Frontal cortex (tissue), 4 donors: ENCODE measurements around the gene AP1B1. TPM values are rescaled to one million over a fixed set of nuclear protein-coding genes. Genes with fewer than 3 reads are reported as not detected.
"Not testable (repeated sequence)": the region's sequence is repeated elsewhere in the genome, so short reads cannot be mapped to it uniquely, and the experiment has no call there.

Experiments used
- DNase-seq, 2 donors: peaks; one replicate each; pipeline ENCODE4 v3.0.0; 2012; ENCODE audit warnings: low spot score in 2 of 2
- FAIRE-seq: peaks from 2 replicates; lab custom pipeline; 2012; peaks lifted over from hg19 to GRCh38; lab: Jason Lieb, UNC
- total RNA-seq: library from RNA; depleted of rRNA; stranded (reverse); fragments of >200 nt; gene quantifications from one replicate; pipeline ENCODE4 v1.2.3, GENCODE V29; 2014
- donor health status: control.
- donor health status: control.
- donor health status: control.

AP1B1 gene
- total RNA-seq, 1 donor from 2014 or later = 44.8 TPM

- no peak for FAIRE-seq
- DNase-seq = no peak
Observed at GRCh38 chr22:29353860-29354259, 34.5 kb downstream of the AP1B1 start.

- no peak for FAIRE-seq
- DNase-seq = no peak
Observed at GRCh38 chr22:29353286-29353685, 35.1 kb downstream of the AP1B1 start.

GRCh38 chr22:29352778-29353177 is 35.6 kb downstream of the AP1B1 start:
- no peak for DNase-seq
- no peak for FAIRE-seq

- FAIRE-seq = no peak
- DNase-seq = no peak
Observed at GRCh38 chr22:29351891-29352290, 36.5 kb downstream of the AP1B1 start.

GRCh38 chr22:29351042-29351441 is 37.3 kb downstream of the AP1B1 start:
- FAIRE-seq (no peak), DNase-seq (no peak)

GRCh38 chr22:29348956-29349355 is 39.4 kb downstream of the AP1B1 start:
- FAIRE-seq (no peak), DNase-seq (no peak)

- DNase-seq = no peak
- FAIRE-seq = no peak
Observed at GRCh38 chr22:29348041-29348440, 40.3 kb downstream of the AP1B1 start.

GRCh38 chr22:29346659-29347058 is 41.7 kb downstream of the AP1B1 start:
- no peak for DNase-seq
- no peak for FAIRE-seq

- FAIRE-seq = no peak
- DNase-seq = no peak
Observed at GRCh38 chr22:29345932-29346331, 42.4 kb downstream of the AP1B1 start.

GRCh38 chr22:29344889-29345288 is 43.5 kb downstream of the AP1B1 start:
- DNase-seq, FAIRE-seq: not testable (repeated sequence)

GRCh38 chr22:29344137-29344536 is 44.2 kb downstream of the AP1B1 start:
- FAIRE-seq = no peak
- DNase-seq = no peak

- no peak for FAIRE-seq
- DNase-seq = peak in 1 of 2 donors; percentile 72
Observed at GRCh38 chr22:29343313-29343805, 45.0 kb downstream of the AP1B1 start.

GRCh38 chr22:29342577-29343312 is 45.6 kb downstream of the AP1B1 start:
- DNase-seq (no peak), FAIRE-seq (no peak)

GRCh38 chr22:29342177-29342576 is 46.2 kb downstream of the AP1B1 start:
- FAIRE-seq (no peak), DNase-seq (no peak)

GRCh38 chr22:29341849-29342127 is 46.6 kb downstream of the AP1B1 start:
- no peak for FAIRE-seq

GRCh38 chr22:29341056-29341848 is 47.1 kb downstream of the AP1B1 start:
- DNase-seq = no peak
- FAIRE-seq = no peak

More at GRCh38 chr22:29341849-29342127, 46.6 kb downstream of the AP1B1 start:
- DNase-seq = no peak

- FAIRE-seq = no peak
- no peak for DNase-seq
Observed at GRCh38 chr22:29340566-29340965, 47.8 kb downstream of the AP1B1 start.

GRCh38 chr22:29339381-29340235 is 48.8 kb downstream of the AP1B1 start:
- DNase-seq (no peak), FAIRE-seq (no peak)

- no peak for DNase-seq
- FAIRE-seq = no peak
Observed at GRCh38 chr22:29338398-29338797, 50.0 kb downstream of the AP1B1 start.

GRCh38 chr22:29337631-29338284 is 50.6 kb downstream of the AP1B1 start:
- FAIRE-seq (no peak), DNase-seq (no peak)
